GM23338 (cell line): ENCODE results near the gene SPG21. TPM values are rescaled to one million over a fixed set of nuclear protein-coding genes. Genes with fewer than 3 reads are reported as not detected.

ENCODE experiments used
- ATAC-seq: fragments of 200-7000 bp; cut with Tn5 transposase; 3 replicates; pipeline ENCODE4 v1.9.1; 2020
- DNase-seq: peaks from one replicate; pipeline ENCODE4 v3.0.0-alpha.2; 2015; ENCODE audit warnings: low spot score
- H2AFZ ChIP-seq: fragments of 200-600 bp; sonication (generic); 2 replicates; pipeline ENCODE4 v1.8.0; 2016; ENCODE audit warnings: antibody characterized with exemption, mild to moderate bottlenecking, moderate library complexity
- H3F3A ChIP-seq: fragments of 200-600 bp; sonication (generic); replicated peaks from 2 replicates; pipeline ENCODE4 v1.8.0; 2017; ENCODE audit warnings: antibody characterized with exemption, mixed run types, low read depth
- H3K27ac ChIP-seq: fragments of 200-600 bp; sonication (generic); 2 replicates; pipeline ENCODE4 v1.6.1; 2016; ENCODE audit warnings: low read depth
- H3K27me3 ChIP-seq: fragments of 200-600 bp; sonication (generic); 2 replicates; pipeline ENCODE4 v1.8.0; 2016; ENCODE audit warnings: mild to moderate bottlenecking, mixed run types, moderate library complexity; ENCODE audit not compliant: insufficient read depth
- H3K36me3 ChIP-seq: fragments of 200-600 bp; sonication (generic); 2 replicates; pipeline ENCODE4 v1.8.0; 2016; ENCODE audit warnings: mild to moderate bottlenecking; ENCODE audit not compliant: insufficient read depth
- H3K4me1 ChIP-seq: fragments of 200-600 bp; sonication (generic); 2 replicates; pipeline ENCODE4 v1.8.0; 2016; ENCODE audit warnings: mild to moderate bottlenecking, moderate library complexity; ENCODE audit not compliant: insufficient read depth
- H3K4me2 ChIP-seq: fragments of 200-600 bp; sonication (generic); 2 replicates; pipeline ENCODE4 v1.7.1; 2017; ENCODE audit warnings: mixed run types
- H3K4me3 ChIP-seq: fragments of 200-600 bp; sonication (generic); 2 replicates; pipeline ENCODE4 v1.6.1; 2016; ENCODE audit warnings: mixed run types
- H3K79me2 ChIP-seq: fragments of 200-600 bp; sonication (generic); replicated peaks from 2 replicates; pipeline ENCODE4 v1.8.0; 2017; ENCODE audit warnings: mild to moderate bottlenecking; ENCODE audit not compliant: insufficient read depth
- H3K9me2 ChIP-seq: fragments of 200-600 bp; sonication (generic); 2 replicates; pipeline ENCODE4 v1.8.0; 2017; ENCODE audit not compliant: insufficient read depth
- H4K20me1 ChIP-seq: fragments of 200-600 bp; sonication (generic); replicated peaks from 2 replicates; pipeline ENCODE4 v1.8.0; 2017; ENCODE audit warnings: mild to moderate bottlenecking; ENCODE audit not compliant: insufficient read depth
- H3K27ac Mint-ChIP-seq: 2 replicates; pipeline ENCODE4 v1.8.0; 2020; ENCODE audit warnings: inconsistent platforms, mild to moderate bottlenecking, moderate library complexity, mixed read lengths
- H3K27me3 Mint-ChIP-seq: 3 replicates; pipeline ENCODE4 v1.8.0; 2022; ENCODE audit warnings: low read depth, mild to moderate bottlenecking, moderate library complexity, mixed read lengths, inconsistent platforms; ENCODE audit not compliant: insufficient read depth, poor library complexity
- H3K36me3 Mint-ChIP-seq: 3 replicates; pipeline ENCODE4 v1.8.0; 2021; ENCODE audit warnings: low read depth, mild to moderate bottlenecking, inconsistent platforms, moderate library complexity, mixed read lengths
- H3K4me1 Mint-ChIP-seq: 3 replicates; pipeline ENCODE4 v1.8.0; 2020; ENCODE audit warnings: mild to moderate bottlenecking, inconsistent platforms, mixed read lengths
- H3K4me3 Mint-ChIP-seq: 3 replicates; pipeline ENCODE4 v1.8.0; 2021; ENCODE audit warnings: moderate library complexity, mild to moderate bottlenecking, inconsistent platforms, mixed read lengths
- H3K9me3 Mint-ChIP-seq: 3 replicates; pipeline ENCODE4 v1.8.0; 2020; ENCODE audit warnings: moderate library complexity, mild to moderate bottlenecking, inconsistent platforms, mixed read lengths
- CREB1 ChIP-seq: fragments of 250-450 bp; sonication (Bioruptor Pico); IDR thresholded peaks from 2 replicates; pipeline ENCODE4 v1.5.0; 2020; ENCODE audit warnings: low read depth, mild to moderate bottlenecking, moderate library complexity
- CTCF ChIP-seq, 2 experiments: fragments of 200-600 bp in 1 of 2; sonication (generic) in 1 of 2; conservative IDR thresholded peaks; 2 replicates each; pipeline versions ENCODE4 v1.5.1 to v1.6.1; 2016 to 2017; ENCODE audit warnings: antibody characterized with exemption in 2 of 2, low read depth in 2 of 2, mild to moderate bottlenecking in 2 of 2, moderate library complexity in 1 of 2
- ETS1 ChIP-seq: IDR thresholded peaks from 2 replicates; pipeline ENCODE4 v1.6.1; 2016; ENCODE audit warnings: antibody characterized with exemption
- EZH2 ChIP-seq: fragments of 200-600 bp; sonication (generic); IDR thresholded peaks from one replicate; pipeline ENCODE4 v1.8.0; 2017; ENCODE audit warnings: antibody characterized with exemption, mild to moderate bottlenecking, low read depth; ENCODE audit not compliant: unreplicated experiment
- EZH2phosphoT487 ChIP-seq: fragments of 200-600 bp; sonication (generic); IDR thresholded peaks from one replicate; pipeline ENCODE4 v1.8.1; 2018; ENCODE audit warnings: antibody characterized with exemption; ENCODE audit not compliant: unreplicated experiment
- JUNB ChIP-seq: IDR thresholded peaks from one replicate; pipeline ENCODE4 v1.6.1; 2016; ENCODE audit warnings: antibody characterized with exemption; ENCODE audit not compliant: unreplicated experiment
- NANOG ChIP-seq: IDR thresholded peaks from 2 replicates; pipeline ENCODE4 v1.6.1; 2016; ENCODE audit warnings: antibody characterized with exemption, borderline replicate concordance
- POLR2AphosphoS5 ChIP-seq: IDR thresholded peaks from 2 replicates; pipeline ENCODE4 v1.6.1; 2016; ENCODE audit warnings: antibody characterized with exemption, low read depth
- REST ChIP-seq: IDR thresholded peaks from one replicate; pipeline ENCODE4 v1.6.1; 2018; ENCODE audit warnings: antibody characterized with exemption; ENCODE audit not compliant: unreplicated experiment
- STAT1 ChIP-seq: IDR thresholded peaks from one replicate; pipeline ENCODE4 v1.6.1; 2016; ENCODE audit warnings: antibody characterized with exemption; ENCODE audit not compliant: unreplicated experiment
- ZNF114 ChIP-seq: fragments of 250-450 bp; sonication (Bioruptor Pico); IDR thresholded peaks from 2 replicates; pipeline ENCODE4 v1.5.0; 2020; ENCODE audit warnings: mild to moderate bottlenecking, moderate library complexity
- ZNF331 ChIP-seq: fragments of 250-450 bp; sonication (Bioruptor Pico); IDR thresholded peaks from 2 replicates; pipeline ENCODE4 v1.5.0; 2020; ENCODE audit warnings: low read depth, mild to moderate bottlenecking, moderate library complexity
- ZNF462 ChIP-seq: fragments of 250-450 bp; sonication (Bioruptor Pico); IDR thresholded peaks from 2 replicates; pipeline ENCODE4 v1.5.0; 2020; ENCODE audit warnings: mild to moderate bottlenecking, moderate library complexity
- polyA plus RNA-seq: library from polyadenylated mRNA; unstranded; fragments of >200 nt; fragmentation: Nextera tagmentation; extraction: Ambion mirVana; gene quantifications from 2 replicates; pipeline ENCODE4 v1.2.1, GENCODE V29; 2016
- total RNA-seq: library from RNA; depleted of rRNA; stranded (reverse); fragments of >200 nt; shearing (Covaris generic); gene quantifications from 2 replicates; pipeline ENCODE4 v1.2.3, GENCODE V29; 2014

Gene SPG21
- total and polyA plus RNA-seq, 2 experiments from 2014 or later = 81.0 to 102 TPM

GRCh38 chr15:64997066-64997465 lies 7.4 kb upstream of the SPG21 start:
- Histone ChIP-seq H4K20me1 (no peaks in the 10 kb centered on the region), H3K4me2 (no peak overlapping the region), H3K27ac (no peak overlapping the region), H3K36me3 (no peaks in the 10 kb centered on the region), H2AFZ (no peak overlapping the region), H3K4me1 (no peaks in the 10 kb centered on the region), H3K27me3 (no peaks in the 10 kb centered on the region), H3F3A (no peaks in the 10 kb centered on the region), H3K4me3 (no peak overlapping the region), H3K9me2 (no peaks in the 10 kb centered on the region), H3K79me2 (no peaks in the 10 kb centered on the region)
- H3K36me3 Mint-ChIP-seq = no peaks in the 10 kb centered on the region
- TF ChIP-seq STAT1 (no peak), REST (no peak), ETS1 (no peak), ZNF331 (CRISPR knock-in tag) (no peak), ZNF462 (no peak), CREB1 (CRISPR knock-in tag) (no peak), EZH2phosphoT487 (no peak), POLR2AphosphoS5 (no peak), NANOG (no peak), EZH2 (no peak), ZNF114 (CRISPR knock-in tag) (no peak), CTCF (conservative IDR thresholded peaks at IDR 0.05; ENCODE audit: low read depth in 2 of 2) (no peak), JUNB (no peak)
- H3K4me1 Mint-ChIP-seq = no peaks in the 10 kb centered on the region
- no peak overlapping the region for H3K4me3 Mint-ChIP-seq
- ATAC-seq (no peak), DNase-seq (no peak)
- H3K9me3 Mint-ChIP-seq = no peaks in the 10 kb centered on the region
- H3K27ac Mint-ChIP-seq = no peak overlapping the region
- peaks cover 2% of the 10 kb centered on the region for H3K27me3 Mint-ChIP-seq
